Muscle of leg (tissue), 11 donors: ENCODE data around the gene KDM5C. TPM values are rescaled to one million over a fixed set of nuclear protein-coding genes. Genes with fewer than 3 reads are reported as not detected.

Experiments used
- DNase-seq: peaks from one replicate; pipeline ENCODE4 v3.0.0; 2013
- H3K27ac ChIP-seq: one replicate; pipeline ENCODE4 v1.5.1; 2013; ENCODE audit warnings: mild to moderate bottlenecking, low read length, control low read depth
- H3K27me3 ChIP-seq: one replicate; pipeline ENCODE4 v1.6.1; 2013; ENCODE audit warnings: low read length; ENCODE audit not compliant: control insufficient read depth, insufficient read depth
- H3K36me3 ChIP-seq: one replicate; pipeline ENCODE4 v1.6.1; 2013; ENCODE audit warnings: low read length; ENCODE audit not compliant: control insufficient read depth, insufficient read depth
- H3K4me1 ChIP-seq: one replicate; pipeline ENCODE4 v1.6.1; 2013; ENCODE audit warnings: low read length; ENCODE audit not compliant: control insufficient read depth, insufficient read depth
- H3K4me3 ChIP-seq: one replicate; pipeline ENCODE4 v1.5.1; 2013; ENCODE audit warnings: low read length, control low read depth
- H3K9me3 ChIP-seq: replicated peaks from 2 replicates; pipeline ENCODE4 v1.6.1; 2013; ENCODE audit warnings: low read depth, low read length; ENCODE audit not compliant: control insufficient read depth
- WGBS: methylation state at CpG from one replicate; pipeline ENCODE4 v1.1.5; 2013; ENCODE audit warnings: missing lambda C conversion rate; ENCODE audit not compliant: insufficient coverage; 5-methylcytosine and 5-hydroxymethylcytosine counted together
- polyA plus RNA-seq, 8 donors: library from polyadenylated mRNA; unstranded; fragments of 120-200 nt; gene quantifications; one replicate each; pipeline versions ENCODE4 v1.2.1 to v1.2.3, GENCODE V29; 2013; ENCODE audit warnings: inconsistent platforms in 1 of 8, low replicate concordance in 1 of 8; ENCODE audit not compliant: insufficient read length in 8 of 8, insufficient read depth in 1 of 8
- total RNA-seq: library from RNA; stranded (reverse); fragments of 120-200 nt; gene quantifications from one replicate; pipeline ENCODE4 v1.2.4, GENCODE V29; 2013

KDM5C gene
- total and polyA plus RNA-seq, 9 donors, result 27.3 to 48.2 (median 38.0) TPM

DNA sequence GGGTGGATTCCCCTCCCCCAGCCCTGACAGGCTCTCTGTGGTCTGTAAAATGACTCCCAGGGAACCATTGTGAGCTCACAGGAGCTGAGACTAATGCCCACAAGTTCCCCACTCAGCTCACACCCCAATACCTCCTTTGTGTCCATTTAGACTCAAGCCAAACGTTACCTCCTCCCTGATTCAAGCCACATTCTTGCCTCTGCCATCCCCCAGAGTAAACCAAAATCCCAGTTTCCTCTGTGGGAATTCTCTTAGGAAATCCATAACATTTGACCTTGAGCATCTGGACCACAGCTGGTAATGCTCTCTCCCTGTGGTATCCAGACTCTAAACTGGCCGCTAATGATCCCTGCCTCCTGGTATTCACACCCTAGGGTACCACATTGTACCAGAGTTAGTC lies 26.3 kb upstream of the KDM5C start:
- peaks cover 7% of the 10 kb centered on the region for H3K36me3 ChIP-seq
- no peak for DNase-seq
- H3K9me3 ChIP-seq, result no peaks in the 10 kb centered on the region
- peaks cover 49% of the 10 kb centered on the region for H3K27me3 ChIP-seq
- H3K4me1 ChIP-seq, result no peaks in the 10 kb centered on the region
- no peak overlapping the region for H3K27ac ChIP-seq
- WGBS, result 20% methylated on average over 1 of the region's 2 CpGs
- no peak overlapping the region for H3K4me3 ChIP-seq

DNA sequence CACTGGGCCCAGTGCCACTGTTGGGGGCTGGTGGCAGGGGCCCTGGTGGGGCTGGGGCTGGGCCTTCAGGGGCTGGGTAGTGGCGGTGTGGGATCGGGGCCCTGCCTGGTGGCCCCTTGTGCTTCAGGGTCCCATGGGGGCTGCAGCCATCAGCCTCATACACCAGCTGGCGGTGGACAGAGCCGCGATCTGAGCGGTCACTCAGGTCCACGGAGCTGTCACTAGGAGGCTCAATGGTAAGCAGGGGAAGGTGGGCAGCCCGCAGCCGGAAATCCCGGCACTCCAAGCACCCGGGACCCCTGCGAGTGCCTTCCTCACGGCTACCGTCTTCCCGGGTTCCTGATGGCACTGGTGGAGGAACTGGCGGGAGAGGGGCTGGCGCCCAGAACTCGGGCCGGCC lies 25.5 kb upstream of the KDM5C start:
- WGBS, result 90% methylated on average over 16 of the region's 19 CpGs

DNA sequence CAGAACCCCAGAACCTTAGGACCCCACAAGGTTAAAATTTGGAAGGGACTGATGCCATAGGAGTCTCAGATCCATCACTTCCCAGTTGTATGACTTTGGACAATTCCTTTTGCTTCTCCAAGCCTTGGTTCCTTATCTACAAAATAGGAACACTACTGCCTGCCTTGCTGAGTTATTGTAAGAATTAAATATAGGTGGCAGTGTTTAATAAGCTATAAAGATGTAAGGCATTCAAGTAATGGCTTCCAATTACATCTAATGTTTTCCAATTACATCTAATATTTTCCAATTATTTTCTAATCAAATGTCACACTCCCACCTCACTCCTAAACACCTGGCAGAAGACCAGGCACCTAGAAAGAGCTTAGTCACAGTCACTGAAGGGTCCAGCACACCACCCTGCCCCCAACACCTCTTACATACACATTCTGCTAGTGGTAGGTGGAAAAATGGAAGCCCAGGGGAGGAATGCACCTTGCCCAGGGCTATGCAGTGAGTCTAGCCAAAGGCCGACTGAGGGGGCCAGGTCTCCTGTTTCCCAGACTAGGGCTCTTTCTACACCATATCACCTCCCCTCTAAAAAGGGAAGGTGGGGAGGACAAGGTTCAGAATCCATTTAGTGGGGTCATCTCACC lies 24.5 kb upstream of the KDM5C start:
- Histone ChIP-seq H3K9me3 (no peaks in the 10 kb centered on the region), H3K27ac (no peak overlapping the region), H3K4me1 (no peaks in the 10 kb centered on the region), H3K36me3 (peaks cover 7% of the 10 kb centered on the region), H3K4me3 (no peak overlapping the region), H3K27me3 (peaks cover 47% of the 10 kb centered on the region)
- no peak for DNase-seq
- WGBS, result no CpG with 5 or more reads among the region's 1 CpG

More for the DNA sequence above, 25.5 kb upstream of the KDM5C start:
- no peak for DNase-seq
- Histone ChIP-seq H3K27me3 (peaks cover 48% of the 10 kb centered on the region), H3K36me3 (peaks cover 7% of the 10 kb centered on the region), H3K27ac (no peak overlapping the region), H3K4me3 (no peak overlapping the region), H3K9me3 (no peaks in the 10 kb centered on the region), H3K4me1 (no peaks in the 10 kb centered on the region)

DNA sequence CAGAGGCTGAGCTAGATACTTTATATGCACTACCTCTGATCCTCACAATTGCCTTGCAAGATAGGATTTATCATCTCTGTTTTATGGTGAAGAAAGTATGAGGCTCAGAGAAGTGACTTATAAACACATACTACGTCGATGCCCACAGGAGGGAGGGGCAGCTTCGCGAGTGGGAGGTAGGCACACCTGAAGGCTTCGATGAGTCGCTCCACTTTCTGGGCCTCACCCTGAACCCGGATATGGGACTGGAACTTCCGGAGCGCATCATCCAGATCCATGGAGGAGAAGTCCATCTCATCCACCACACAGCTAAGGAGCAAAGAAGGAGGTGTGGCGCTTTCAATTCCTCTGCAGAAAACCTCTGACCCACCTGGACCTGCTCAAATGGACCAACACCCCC lies 22.9 kb upstream of the KDM5C start:
- H3K27me3 ChIP-seq, result peaks cover 49% of the 10 kb centered on the region
- no peaks in the 10 kb centered on the region for H3K9me3 ChIP-seq
- H3K4me3 ChIP-seq, result no peak overlapping the region
- DNase-seq, result no peak
- WGBS, result 96% methylated on average over 3 of the region's 10 CpGs
- no peaks in the 10 kb centered on the region for H3K4me1 ChIP-seq
- no peak overlapping the region for H3K27ac ChIP-seq
- peaks cover 4% of the 10 kb centered on the region for H3K36me3 ChIP-seq

DNA sequence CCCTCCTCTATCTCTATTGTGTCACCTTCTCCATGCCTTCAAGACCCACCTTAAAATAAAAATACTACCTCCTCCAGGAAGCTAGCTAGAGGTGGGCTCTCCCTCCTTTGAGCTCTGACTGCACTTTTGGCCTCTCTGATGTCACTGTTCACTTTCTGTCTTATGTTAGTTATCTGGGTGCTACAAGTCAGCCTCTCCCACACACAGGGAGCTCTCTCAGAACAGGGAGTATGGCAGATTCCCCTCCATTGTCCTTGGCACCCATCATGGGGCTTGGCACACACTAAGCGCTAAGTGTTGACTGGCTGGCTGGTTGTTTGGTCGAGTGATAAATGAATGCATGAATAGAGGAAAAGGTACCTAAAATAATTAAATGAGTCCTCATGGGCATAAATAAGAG lies 21.2 kb upstream of the KDM5C start:
- Histone ChIP-seq H3K27me3 (peaks cover 50% of the 10 kb centered on the region), H3K36me3 (peaks cover 8% of the 10 kb centered on the region), H3K9me3 (no peaks in the 10 kb centered on the region), H3K4me3 (no peak overlapping the region), H3K4me1 (no peaks in the 10 kb centered on the region), H3K27ac (no peak overlapping the region)
- whole genome bisulfite sequencing, result 70% methylated on average over 1 of the region's 2 CpGs
- no peak for DNase-seq

DNA sequence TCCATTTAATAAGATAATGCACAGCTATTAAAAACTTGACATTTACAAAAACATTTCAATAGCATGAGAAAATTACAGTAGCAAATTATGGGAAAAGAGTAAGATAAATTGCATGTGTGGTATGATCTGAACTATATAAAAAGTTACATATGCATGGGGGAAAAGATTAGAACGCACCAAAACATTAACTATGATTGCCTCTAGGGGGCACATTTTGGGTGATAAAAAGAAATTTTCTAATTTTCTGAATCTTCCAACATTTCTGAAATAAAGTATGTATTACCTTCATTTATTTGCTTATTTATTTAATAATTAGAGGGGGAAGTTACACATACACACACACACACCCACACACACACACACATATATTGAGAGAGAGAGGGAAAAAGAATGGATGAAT lies 19.6 kb upstream of the KDM5C start:
- no CpG with 5 or more reads among the region's 1 CpG for WGBS
- H3K4me3 ChIP-seq, result no peak overlapping the region
- H3K4me1 ChIP-seq, result no peaks in the 10 kb centered on the region
- peaks cover 5% of the 10 kb centered on the region for H3K36me3 ChIP-seq
- peaks cover 48% of the 10 kb centered on the region for H3K27me3 ChIP-seq
- no peak overlapping the region for H3K27ac ChIP-seq
- no peak for DNase-seq
- no peaks in the 10 kb centered on the region for H3K9me3 ChIP-seq

DNA sequence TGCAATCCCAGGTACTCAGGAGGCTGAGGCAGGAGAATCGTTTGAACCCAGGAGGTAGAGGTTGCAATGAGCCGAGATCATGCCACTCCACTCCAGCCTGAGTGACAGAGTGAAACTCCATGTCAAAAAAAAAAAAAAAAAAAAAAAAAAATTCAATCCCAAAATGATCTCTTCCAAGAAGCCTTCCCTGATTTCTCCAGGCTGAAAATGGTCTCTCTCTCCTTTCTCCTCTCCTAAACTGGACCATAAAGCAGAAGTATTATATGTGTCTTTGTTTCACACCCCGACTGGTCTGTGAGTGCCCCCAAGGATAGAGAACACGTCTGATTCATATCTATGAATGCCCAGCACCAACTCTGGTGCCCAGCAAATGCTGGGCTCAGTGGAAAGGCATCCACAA lies 17.3 kb upstream of the KDM5C start:
- Histone ChIP-seq H3K27ac (no peak overlapping the region), H3K36me3 (peaks cover 5% of the 10 kb centered on the region), H3K4me1 (no peaks in the 10 kb centered on the region), H3K4me3 (no peak overlapping the region), H3K9me3 (no peaks in the 10 kb centered on the region), H3K27me3 (peaks cover 45% of the 10 kb centered on the region)
- 82% methylated on average over 2 of the region's 4 CpGs for WGBS
- DNase-seq, result no peak

DNA sequence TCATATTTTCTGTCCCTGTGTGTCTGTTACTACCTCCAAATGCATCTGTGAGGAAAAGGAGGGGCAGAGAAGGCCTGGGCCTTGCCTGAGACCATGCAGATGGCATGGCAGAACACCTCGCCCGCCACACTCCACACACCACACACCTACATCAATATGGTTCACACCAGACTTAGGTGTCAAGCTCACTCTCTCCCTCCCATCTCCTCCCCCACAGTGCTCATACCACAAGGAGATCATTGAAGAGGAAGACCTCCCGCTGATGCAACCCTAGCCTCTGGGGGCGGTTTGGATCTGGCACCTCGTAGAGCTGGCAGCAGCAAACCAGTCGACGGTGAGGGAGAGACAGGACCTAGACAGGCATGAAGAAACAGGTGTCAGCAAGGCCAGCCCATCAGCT lies 16.6 kb upstream of the KDM5C start:
- DNase-seq, result no peak
- no peak overlapping the region for H3K27ac ChIP-seq
- H3K27me3 ChIP-seq, result peaks cover 49% of the 10 kb centered on the region
- no peaks in the 10 kb centered on the region for H3K9me3 ChIP-seq
- H3K4me3 ChIP-seq, result no peak overlapping the region
- no peaks in the 10 kb centered on the region for H3K4me1 ChIP-seq
- H3K36me3 ChIP-seq, result peaks cover 5% of the 10 kb centered on the region
- WGBS, result 69% methylated on average over 5 of the region's 7 CpGs

DNA sequence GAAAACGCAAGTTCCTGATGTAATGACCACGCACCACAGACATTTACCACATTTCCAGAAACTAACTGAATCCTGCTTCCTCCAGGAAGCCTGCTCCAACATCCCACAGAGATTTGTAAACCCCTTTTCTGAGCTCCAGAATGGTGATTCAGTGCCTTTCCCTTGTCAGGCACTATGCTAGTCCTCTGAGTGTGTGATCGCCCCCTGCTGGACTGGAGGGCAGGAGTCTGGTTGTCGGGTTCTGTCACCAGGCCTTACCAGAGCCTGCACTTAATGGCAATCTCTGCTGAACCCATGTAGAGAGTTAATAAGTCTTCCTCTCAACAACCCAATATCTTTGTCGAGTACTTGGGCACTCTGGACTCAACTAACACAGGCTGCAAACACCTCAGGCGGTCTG lies 14.5 kb upstream of the KDM5C start:
- H3K36me3 ChIP-seq, result peaks cover 5% of the 10 kb centered on the region
- no peaks in the 10 kb centered on the region for H3K9me3 ChIP-seq
- no peak overlapping the region for H3K4me3 ChIP-seq
- 70% methylated on average over 2 of the region's 6 CpGs for WGBS
- peaks cover 51% of the 10 kb centered on the region for H3K27me3 ChIP-seq
- H3K27ac ChIP-seq, result no peak overlapping the region
- no peaks in the 10 kb centered on the region for H3K4me1 ChIP-seq
- no peak for DNase-seq

DNA sequence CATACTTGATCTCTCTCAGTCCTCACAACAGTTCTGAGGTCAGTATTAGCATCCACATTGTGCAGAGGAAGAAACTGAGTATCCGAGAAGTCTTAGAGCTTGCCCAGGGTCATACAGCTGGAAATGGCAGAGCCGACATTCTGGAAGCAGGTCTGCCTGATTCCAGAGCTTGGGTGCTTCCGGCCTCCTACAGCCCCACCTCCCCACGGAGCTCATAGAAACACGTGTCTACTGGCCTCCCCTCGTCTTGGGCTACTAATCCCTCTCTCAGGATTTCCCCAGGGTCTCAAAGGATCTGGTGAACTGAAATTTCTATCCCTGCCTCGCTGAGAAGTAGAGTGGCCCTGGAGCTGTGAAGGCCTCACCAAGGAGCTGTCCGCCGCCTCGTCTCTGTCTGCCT lies 12.0 kb upstream of the KDM5C start:
- Histone ChIP-seq H3K4me1 (no peaks in the 10 kb centered on the region), H3K27ac (no peak overlapping the region), H3K9me3 (no peaks in the 10 kb centered on the region), H3K4me3 (no peak overlapping the region), H3K27me3 (peaks cover 61% of the 10 kb centered on the region), H3K36me3 (peaks cover 5% of the 10 kb centered on the region)
- WGBS, result 52% methylated on average over 5 of the region's 10 CpGs
- no peak for DNase-seq
